Heart left ventricle (tissue), 16 donors: ENCODE results near the gene ASTN2. TPM values are rescaled to one million over a fixed set of nuclear protein-coding genes. Genes with fewer than 3 reads are reported as not detected.

Experiments used
- ATAC-seq, 4 donors: fragments of 200-7000 bp; cut with Tn5 transposase; one replicate each; pipeline ENCODE4 v1.9.1; 2020 to 2022; ENCODE audit warnings: moderate library complexity in 4 of 4, mild to moderate bottlenecking in 3 of 4, moderate number of reproducible peaks in 1 of 4
- DNase-seq, 5 donors: peaks; one replicate each; pipeline ENCODE4 v3.0.0-alpha.2; 2020
- H3K27ac ChIP-seq, 12 donors: fragments of 200-600 bp; sonication (generic) in 4 of 12; one replicate each; pipeline versions ENCODE4 v1.5.0 to v1.8.0; 2016 to 2022; ENCODE audit warnings: mild to moderate bottlenecking in 2 of 12
- H3K27me3 ChIP-seq, 9 donors: fragments of 200-600 bp; sonication (generic) in 2 of 9; one replicate each; pipeline versions ENCODE4 v1.5.1 to v1.8.0; 2016 to 2022; ENCODE audit warnings: mild to moderate bottlenecking in 3 of 9
- H3K36me3 ChIP-seq, 9 donors: fragments of 200-600 bp; sonication (generic) in 2 of 9; one replicate each; pipeline versions ENCODE4 v1.5.0 to v1.8.0; 2018 to 2022; ENCODE audit warnings: mild to moderate bottlenecking in 2 of 9
- H3K4me1 ChIP-seq, 12 donors: fragments of 200-600 bp; sonication (generic) in 4 of 12; one replicate each; pipeline versions ENCODE4 v1.5.0 to v1.8.0; 2016 to 2022; ENCODE audit warnings: mild to moderate bottlenecking in 3 of 12
- H3K4me3 ChIP-seq, 12 donors: fragments of 200-600 bp; sonication (generic) in 4 of 12; one replicate each; pipeline versions ENCODE4 v1.5.0 to v1.8.0; 2017 to 2022; ENCODE audit warnings: mild to moderate bottlenecking in 9 of 12, moderate library complexity in 4 of 12
- H3K9me3 ChIP-seq, 12 donors: fragments of 200-600 bp; sonication (generic) in 4 of 12; one replicate each; pipeline versions ENCODE4 v1.5.0 to v1.8.0; 2016 to 2022; ENCODE audit warnings: mild to moderate bottlenecking in 1 of 12
- POLR2A ChIP-seq, 2 donors: fragments of 450-650 bp; IDR thresholded peaks; one replicate each; pipeline ENCODE4 v1.6.1; 2017; ENCODE audit warnings: antibody characterized with exemption in 2 of 2, mild to moderate bottlenecking in 2 of 2, moderate library complexity in 2 of 2
- WGBS, 4 donors: extraction: QIAGEN DNeasy Blood & Tissue Kit in 2 of 4; methylation state at CpG; one replicate each; pipeline versions ENCODE4 v1.1.5 to v1.1.7; 2013 to 2018; 5-methylcytosine and 5-hydroxymethylcytosine counted together
- intact Hi-C, 10 donors: fragments of 100-400 bp; cut with DNase I; formaldehyde crosslinking; loops; one replicate each; pipeline versions ENCODE4 v1.11.1 to v1.14.2; 2022
- polyA plus RNA-seq, 2 donors: library from polyadenylated mRNA; stranded (reverse); fragments of 200-250 nt; gene quantifications; one replicate each; pipeline ENCODE4 v1.2.3, GENCODE V29; 2013
- total RNA-seq, 9 donors: library from RNA; depleted of rRNA in 2 of 9; stranded (reverse); fragments of >200 nt in 2 of 9; fragmentation: NEBNext Ultra II Directional in 3 of 9; extraction: Animal tissue kit (Norgen Biotek cat#: 25700) in 3 of 9; gene quantifications; one replicate each; pipeline versions ENCODE4 v1.1.0 to v1.2.4, GENCODE V29; 2016 to 2023
- TF ChIP-seq, protein P1 (sequence below), 12 donors: fragments of 200-600 bp; sonication (generic) in 4 of 12; IDR thresholded peaks; one replicate each; pipeline versions ENCODE4 v1.5.0 to v1.8.0; 2018 to 2022; ENCODE audit warnings: antibody characterized with exemption in 12 of 12, mild to moderate bottlenecking in 5 of 12
- donor health status: ischemic (EF 13 %, LVEDD 7.1; RV severe dilation, severe dysfunction).
- donor health status: healthy with polysubstance abuse.
- donor health status: DM: no; HTN: yes; CAD: no.
- donor health status: DM: no; HTN: no; CAD: no.
- donor health status: ischemic (EF 25% LVEDD 6.9; RV normal size, moderate dysfunction).
- donor health status: ischemic (EF 25% LVEDD 5.7; RV mildly dilated, moderate dysfunction).
- donor health status: healthy.
- donor health status: DM: yes; HTN: yes; CAD: no.
- donor health status: ischemic (EF 35%, LVEDD 5.7; RV mildly dilated, moderate dysfunction).
- donor health status: nonischemic (EF 11% LVEDD 7.7; RV severe dilation, severe dysfunction).
- donor health status: DM: yes; HTN: yes; CAD: no.
- donor health status: PGD.
- donor health status: ischemic (EF 29% LVEDD 5.4; RV normal size, mild dysfunction).
- donor health status: nonischemic (EF 23%, LVEDD 6.1; RV moderate dilation, normal function).

ASTN2 gene
- total and polyA plus RNA-seq, 11 donors = 2.5 to 6.0 (median 3.5) TPM

- Histone ChIP-seq H3K4me3 (no peak overlapping the region), H3K36me3 (no peaks in the 10 kb centered on the region), H3K9me3 (no peaks in the 10 kb centered on the region), H3K4me1 (peaks cover 0 to 9% (median 0%) of the 10 kb centered on the region in 12 donors), H3K27ac (no peak overlapping the region), H3K27me3 (no peaks in the 10 kb centered on the region)
- ATAC-seq = no peak
- DNase-seq = no peak
- intact Hi-C loops = no loop called here
- WGBS, 4 donors = 57 to 77% (median 60%) methylated on average over 3 of the region's 3 CpGs
- TF ChIP-seq POLR2A (IDR thresholded peaks at IDR 0.05) = no peak
- TF ChIP-seq, protein P1, sequence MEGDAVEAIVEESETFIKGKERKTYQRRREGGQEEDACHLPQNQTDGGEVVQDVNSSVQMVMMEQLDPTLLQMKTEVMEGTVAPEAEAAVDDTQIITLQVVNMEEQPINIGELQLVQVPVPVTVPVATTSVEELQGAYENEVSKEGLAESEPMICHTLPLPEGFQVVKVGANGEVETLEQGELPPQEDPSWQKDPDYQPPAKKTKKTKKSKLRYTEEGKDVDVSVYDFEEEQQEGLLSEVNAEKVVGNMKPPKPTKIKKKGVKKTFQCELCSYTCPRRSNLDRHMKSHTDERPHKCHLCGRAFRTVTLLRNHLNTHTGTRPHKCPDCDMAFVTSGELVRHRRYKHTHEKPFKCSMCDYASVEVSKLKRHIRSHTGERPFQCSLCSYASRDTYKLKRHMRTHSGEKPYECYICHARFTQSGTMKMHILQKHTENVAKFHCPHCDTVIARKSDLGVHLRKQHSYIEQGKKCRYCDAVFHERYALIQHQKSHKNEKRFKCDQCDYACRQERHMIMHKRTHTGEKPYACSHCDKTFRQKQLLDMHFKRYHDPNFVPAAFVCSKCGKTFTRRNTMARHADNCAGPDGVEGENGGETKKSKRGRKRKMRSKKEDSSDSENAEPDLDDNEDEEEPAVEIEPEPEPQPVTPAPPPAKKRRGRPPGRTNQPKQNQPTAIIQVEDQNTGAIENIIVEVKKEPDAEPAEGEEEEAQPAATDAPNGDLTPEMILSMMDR (IDR thresholded peaks at IDR 0.05) = no peak
Observed at GRCh38 chr9:116564266-116564793, 850.5 kb downstream of the ASTN2 start.

DNA sequence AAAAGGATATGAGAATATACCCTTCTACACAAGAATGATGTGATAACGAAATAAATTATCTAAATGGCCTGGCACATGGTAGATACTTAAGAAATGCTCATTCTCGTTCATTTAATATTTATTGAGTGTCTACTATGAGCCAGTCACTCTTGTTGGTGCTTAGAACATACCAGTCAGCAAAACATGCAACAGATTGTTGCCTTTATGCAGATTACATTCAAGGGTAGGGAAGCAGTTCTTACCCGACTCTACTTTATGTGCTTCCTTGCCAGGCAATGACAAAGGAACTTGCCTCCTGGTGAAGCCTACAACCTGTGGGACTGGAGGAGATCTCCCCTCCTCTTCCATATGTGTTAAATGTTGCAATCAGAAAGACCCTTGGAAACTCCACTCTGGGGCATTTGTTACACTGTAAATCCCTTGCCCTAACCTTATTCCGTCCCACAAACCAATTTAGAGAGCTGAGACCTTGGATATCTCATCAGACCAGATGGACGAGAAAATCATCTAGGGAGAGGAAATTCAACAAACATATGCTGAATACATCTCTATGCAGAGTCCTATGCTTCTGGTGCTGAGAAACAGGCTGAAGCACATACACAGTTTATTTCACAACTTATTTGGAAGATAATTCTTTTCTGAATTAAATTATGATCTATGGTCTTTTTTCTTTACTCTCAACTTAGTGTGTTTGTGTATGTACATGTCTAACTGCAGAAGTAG is 855.9 kb downstream of the ASTN2 start:
- intact Hi-C loops = loop anchor here in 1 of 10 donors (5.0 kb wide), 1 partner anchor 447 kb away; no protein-coding TSS in a partner anchor

GRCh38 chr9:116558035-116558434 is 856.8 kb downstream of the ASTN2 start:
- DNase-seq = no peak
- H3K36me3 ChIP-seq = no peaks in the 10 kb centered on the region
- H3K27ac ChIP-seq = no peak overlapping the region
- H3K9me3 ChIP-seq = no peaks in the 10 kb centered on the region
- peaks cover 0 to 14% (median 2%) of the 10 kb centered on the region in 12 donors for H3K4me1 ChIP-seq
- intact Hi-C loops = loop anchor here in 1 of 10 donors (5.0 kb wide), 1 partner anchor 446 kb away; no protein-coding TSS in a partner anchor
- H3K27me3 ChIP-seq = no peaks in the 10 kb centered on the region
- no peak for ATAC-seq
- TF ChIP-seq, protein P1 (IDR thresholded peaks at IDR 0.05) = no peak
- no peak for TF ChIP-seq POLR2A (IDR thresholded peaks at IDR 0.05)
- no peak overlapping the region for H3K4me3 ChIP-seq

More for the DNA sequence above, 855.9 kb downstream of the ASTN2 start:
- Histone ChIP-seq H3K4me3 (no peak overlapping the region), H3K4me1 (peaks cover 0 to 14% (median 2%) of the 10 kb centered on the region in 12 donors), H3K27ac (no peak overlapping the region), H3K9me3 (no peaks in the 10 kb centered on the region), H3K27me3 (no peaks in the 10 kb centered on the region), H3K36me3 (no peaks in the 10 kb centered on the region)
- TF ChIP-seq, protein P1 (IDR thresholded peaks at IDR 0.05) = no peak
- no peak for TF ChIP-seq POLR2A (IDR thresholded peaks at IDR 0.05)
- WGBS, 4 donors = 76 to 84% (median 82%) methylated on average over 5 of the region's 5 CpGs
- ATAC-seq (no peak), DNase-seq (no peak)

- no peaks in the 10 kb centered on the region for H3K9me3 ChIP-seq
- H3K4me3 ChIP-seq = no peak overlapping the region
- 69 to 81% (median 71%) methylated on average over 3 of the region's 3 CpGs for WGBS, 4 donors
- H3K27me3 ChIP-seq = no peaks in the 10 kb centered on the region
- peak overlapping the region in 7 of 12 donors; percentile 16 to 47 (median 31) for H3K27ac ChIP-seq
- H3K36me3 ChIP-seq = no peaks in the 10 kb centered on the region
- peak in 1 of 4 donors; percentile 13 for ATAC-seq
- intact Hi-C loops = loop anchor here in 1 of 10 donors (5.0 kb wide), 1 partner anchor 443 kb away; no protein-coding TSS in a partner anchor
- DNase-seq = no peak
- TF ChIP-seq POLR2A (IDR thresholded peaks at IDR 0.05) = no peak
- TF ChIP-seq, protein P1 (IDR thresholded peaks at IDR 0.05) = no peak
- H3K4me1 ChIP-seq = peaks cover 0 to 19% (median 6%) of the 10 kb centered on the region in 12 donors
Observed at GRCh38 chr9:116555556-116556155, 859.2 kb downstream of the ASTN2 start.
